Lower lobe of right lung (tissue), 2 donors: ENCODE results near the gene GLDC. TPM values are rescaled to one million over a fixed set of nuclear protein-coding genes. Genes with fewer than 3 reads are reported as not detected.

ENCODE experiments used
- ATAC-seq, 2 donors: fragments of 200-7000 bp; cut with Tn5 transposase; one replicate each; pipeline ENCODE4 v1.9.1; 2020 to 2022; ENCODE audit warnings: mild to moderate bottlenecking in 2 of 2, moderate library complexity in 2 of 2
- DNase-seq: peaks from one replicate; pipeline ENCODE4 v3.0.0-alpha.2; 2020
- H3K27ac ChIP-seq: fragments of 200-600 bp; one replicate; pipeline ENCODE4 v1.8.0; 2022
- H3K27me3 ChIP-seq: fragments of 200-600 bp; one replicate; pipeline ENCODE4 v1.8.0; 2022; ENCODE audit warnings: low read depth
- H3K36me3 ChIP-seq: fragments of 200-600 bp; one replicate; pipeline ENCODE4 v1.8.0; 2022; ENCODE audit warnings: mild to moderate bottlenecking
- H3K4me1 ChIP-seq: fragments of 200-600 bp; one replicate; pipeline ENCODE4 v1.8.0; 2022
- H3K4me3 ChIP-seq: fragments of 200-600 bp; one replicate; pipeline ENCODE4 v1.8.0; 2022; ENCODE audit warnings: mild to moderate bottlenecking
- H3K9me3 ChIP-seq: fragments of 200-600 bp; one replicate; pipeline ENCODE4 v1.8.0; 2022
- intact Hi-C: fragments of 100-400 bp; cut with DNase I; formaldehyde crosslinking; loops from one replicate; pipeline ENCODE4 v1.11.0; 2022
- total RNA-seq: library from RNA; stranded (reverse); fragmentation: NEBNext Ultra II Directional; extraction: Animal tissue kit (Norgen Biotek cat#: 25700); gene quantifications from one replicate; pipeline ENCODE4 v1.2.1, GENCODE V29; 2021
- TF ChIP-seq, protein P1 (sequence below): fragments of 200-600 bp; IDR thresholded peaks from one replicate; pipeline ENCODE4 v1.8.0; 2022; ENCODE audit warnings: antibody characterized with exemption, mild to moderate bottlenecking
- donor health status: DM: no; HTN: yes; CAD: no; lungs with severe emphysema.

Gene GLDC
- total RNA-seq, 1 donor from 2014 or later = 0.77 TPM

DNA sequence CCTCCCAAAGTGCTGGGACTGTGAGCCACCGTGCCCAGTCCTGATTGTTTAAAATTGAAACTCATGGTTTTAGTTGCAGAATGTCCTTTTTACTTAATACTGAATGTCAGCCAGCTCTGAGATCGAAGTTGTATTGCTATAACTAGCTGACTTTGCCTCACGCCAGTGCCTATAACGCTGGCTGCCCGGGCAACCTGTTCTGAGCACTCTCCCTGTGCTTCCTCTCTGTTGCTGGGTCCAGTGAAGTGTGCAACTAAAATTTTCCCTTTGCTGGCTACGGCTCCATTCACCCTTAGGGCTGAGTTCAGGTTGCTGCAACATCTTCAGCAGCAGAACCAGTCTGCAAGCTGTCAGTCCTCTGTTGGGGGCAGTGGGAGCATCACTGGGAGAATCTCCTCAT lies 65.9 kb downstream of the GLDC start:
- Histone ChIP-seq H3K27ac (no peak overlapping the region), H3K36me3 (no peaks in the 10 kb centered on the region), H3K27me3 (no peaks in the 10 kb centered on the region), H3K9me3 (no peaks in the 10 kb centered on the region), H3K4me3 (no peak overlapping the region), H3K4me1 (no peaks in the 10 kb centered on the region)
- no peak for DNase-seq
- ATAC-seq = no peak
- TF ChIP-seq, protein P1, sequence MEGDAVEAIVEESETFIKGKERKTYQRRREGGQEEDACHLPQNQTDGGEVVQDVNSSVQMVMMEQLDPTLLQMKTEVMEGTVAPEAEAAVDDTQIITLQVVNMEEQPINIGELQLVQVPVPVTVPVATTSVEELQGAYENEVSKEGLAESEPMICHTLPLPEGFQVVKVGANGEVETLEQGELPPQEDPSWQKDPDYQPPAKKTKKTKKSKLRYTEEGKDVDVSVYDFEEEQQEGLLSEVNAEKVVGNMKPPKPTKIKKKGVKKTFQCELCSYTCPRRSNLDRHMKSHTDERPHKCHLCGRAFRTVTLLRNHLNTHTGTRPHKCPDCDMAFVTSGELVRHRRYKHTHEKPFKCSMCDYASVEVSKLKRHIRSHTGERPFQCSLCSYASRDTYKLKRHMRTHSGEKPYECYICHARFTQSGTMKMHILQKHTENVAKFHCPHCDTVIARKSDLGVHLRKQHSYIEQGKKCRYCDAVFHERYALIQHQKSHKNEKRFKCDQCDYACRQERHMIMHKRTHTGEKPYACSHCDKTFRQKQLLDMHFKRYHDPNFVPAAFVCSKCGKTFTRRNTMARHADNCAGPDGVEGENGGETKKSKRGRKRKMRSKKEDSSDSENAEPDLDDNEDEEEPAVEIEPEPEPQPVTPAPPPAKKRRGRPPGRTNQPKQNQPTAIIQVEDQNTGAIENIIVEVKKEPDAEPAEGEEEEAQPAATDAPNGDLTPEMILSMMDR = no peak
- intact Hi-C loops = no loop called here

DNA sequence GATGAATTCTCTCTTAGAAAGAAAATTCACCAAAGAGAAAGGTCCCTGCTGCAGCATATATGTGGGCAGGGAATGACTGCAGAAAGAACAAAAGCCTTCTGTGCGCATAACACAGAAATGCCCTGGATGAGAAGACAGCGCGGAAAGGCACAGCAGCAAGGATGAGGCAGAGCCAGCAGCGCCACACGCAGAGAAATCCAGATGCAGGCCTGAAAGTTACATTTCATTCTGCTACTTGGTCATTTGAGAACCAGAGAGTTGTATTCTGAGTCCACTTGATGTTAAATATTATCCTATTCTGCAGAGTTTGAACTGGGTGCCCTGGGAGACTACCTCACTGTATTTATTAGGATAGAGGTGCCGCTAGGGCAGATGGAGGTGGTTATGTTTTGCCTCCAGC lies 68.5 kb downstream of the GLDC start:
- TF ChIP-seq, protein P1 = no peak
- intact Hi-C loops = no loop called here
- no peak for ATAC-seq
- Histone ChIP-seq H3K4me1 (no peaks in the 10 kb centered on the region), H3K27me3 (no peaks in the 10 kb centered on the region), H3K27ac (no peak overlapping the region), H3K4me3 (no peak overlapping the region), H3K36me3 (no peaks in the 10 kb centered on the region), H3K9me3 (no peaks in the 10 kb centered on the region)
- no peak for DNase-seq

DNA sequence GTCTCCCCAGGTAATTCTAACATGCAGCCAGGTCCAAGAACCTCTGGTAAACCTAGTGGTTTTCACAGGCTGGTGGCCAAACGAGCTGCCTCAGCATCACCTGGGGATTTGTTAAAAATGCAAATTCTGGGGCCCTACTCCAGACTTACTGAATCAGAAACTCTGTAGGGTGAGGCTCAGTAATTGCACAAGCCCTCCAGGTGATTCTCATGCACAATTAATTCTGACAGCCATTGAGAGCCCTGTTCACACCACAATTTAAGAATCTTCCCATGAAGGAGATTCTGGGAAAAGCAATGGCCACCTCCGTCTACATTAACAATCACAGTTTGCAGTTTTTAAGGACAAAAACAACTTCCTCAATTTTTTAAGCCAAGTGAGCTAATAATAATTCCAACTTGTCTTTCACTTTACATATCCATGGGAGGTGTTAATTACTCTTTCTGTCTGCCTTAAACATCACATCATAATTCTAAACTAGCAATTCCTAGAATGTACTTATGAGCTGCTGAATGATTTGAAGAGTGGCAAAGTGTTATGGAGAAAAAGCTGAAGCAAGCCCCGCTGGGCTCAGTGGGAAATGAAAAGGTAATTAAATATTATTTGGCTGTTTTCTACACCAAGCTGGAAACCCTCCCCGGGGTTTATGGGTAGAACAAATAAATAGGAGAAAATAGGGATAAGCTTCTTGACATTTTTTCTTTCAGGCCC lies 70.0 kb downstream of the GLDC start:
- Histone ChIP-seq H3K4me1 (no peaks in the 10 kb centered on the region), H3K9me3 (no peaks in the 10 kb centered on the region), H3K4me3 (no peak overlapping the region), H3K36me3 (no peaks in the 10 kb centered on the region), H3K27ac (no peak overlapping the region), H3K27me3 (no peaks in the 10 kb centered on the region)
- TF ChIP-seq, protein P1 = no peak
- DNase-seq = no peak
- intact Hi-C loops = no loop called here
- ATAC-seq = no peak

DNA sequence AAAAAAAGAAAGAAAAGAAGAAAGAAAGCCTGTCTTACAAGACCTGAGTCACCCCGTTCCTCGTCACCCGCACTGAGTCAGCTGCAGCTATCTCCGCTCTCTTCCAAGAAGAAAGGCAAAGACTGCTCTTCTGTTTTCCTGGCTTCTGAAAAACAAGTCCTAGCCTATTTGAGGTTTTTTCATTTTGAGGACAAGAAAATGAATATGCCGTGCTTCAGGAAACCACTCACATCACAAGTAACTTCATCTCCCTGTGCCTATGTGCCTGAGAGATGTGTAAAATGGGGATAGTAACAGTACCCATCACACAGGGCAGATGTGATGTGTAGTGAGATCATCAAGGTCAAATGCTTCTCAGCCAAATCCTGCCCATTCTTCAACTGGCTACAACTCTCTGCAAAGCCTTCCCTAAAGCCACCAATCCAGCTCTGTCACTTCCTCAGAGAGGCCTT lies 78.4 kb downstream of the GLDC start:
- no peaks in the 10 kb centered on the region for H3K9me3 ChIP-seq
- H3K27me3 ChIP-seq = no peaks in the 10 kb centered on the region
- DNase-seq = no peak
- ATAC-seq = no peak
- intact Hi-C loops = loop anchor here (10.0 kb wide), 1 partner anchor 212 kb away; no protein-coding TSS in a partner anchor
- H3K36me3 ChIP-seq = no peaks in the 10 kb centered on the region
- TF ChIP-seq, protein P1 = no peak
- no peak overlapping the region for H3K27ac ChIP-seq
- H3K4me3 ChIP-seq = no peak overlapping the region
- no peaks in the 10 kb centered on the region for H3K4me1 ChIP-seq

DNA sequence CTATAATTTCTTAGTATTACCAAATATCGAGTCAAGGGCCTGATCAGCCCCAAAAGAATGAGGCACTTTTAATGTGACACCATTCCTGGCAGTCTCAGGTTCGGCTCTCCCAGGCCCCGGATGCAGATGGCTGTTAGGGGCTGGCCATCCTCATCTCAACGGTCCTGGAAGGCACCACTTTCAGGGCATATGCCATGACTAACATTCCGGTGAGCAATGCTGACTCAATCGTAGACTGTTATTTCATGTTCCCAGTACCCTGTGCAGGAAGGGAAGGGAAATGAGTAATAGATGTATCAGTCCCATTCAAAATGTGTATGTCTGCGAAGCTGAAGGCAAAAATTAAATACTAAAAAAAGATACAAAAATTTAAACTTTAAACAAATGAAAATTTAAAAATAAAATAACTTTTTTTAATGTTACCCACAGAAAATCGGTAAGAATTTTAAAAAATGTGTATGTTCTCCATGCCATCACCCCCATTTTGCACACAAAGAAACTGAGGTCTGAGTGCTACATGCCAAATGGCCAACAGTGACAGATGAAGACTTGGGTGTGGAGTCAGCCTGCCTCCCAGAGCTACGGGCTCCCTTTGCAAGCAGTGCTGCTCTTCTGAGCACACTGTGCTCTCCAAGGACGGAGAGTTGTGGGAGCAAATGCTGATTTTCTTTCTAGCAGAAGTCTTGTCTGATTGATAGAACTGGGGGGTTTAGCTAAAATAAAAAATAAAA lies 79.0 kb downstream of the GLDC start:
- Histone ChIP-seq H3K36me3 (no peaks in the 10 kb centered on the region), H3K4me1 (no peaks in the 10 kb centered on the region), H3K27ac (no peak overlapping the region), H3K27me3 (no peaks in the 10 kb centered on the region), H3K4me3 (no peak overlapping the region), H3K9me3 (no peaks in the 10 kb centered on the region)
- TF ChIP-seq, protein P1 = no peak
- intact Hi-C loops = loop anchor here (10.0 kb wide), 1 partner anchor 212 kb away; no protein-coding TSS in a partner anchor
- no peak for DNase-seq
- peak in 1 of 2 donors; percentile 41 for ATAC-seq
